K562 (cell line): ENCODE results near the gene LMO3. TPM values are rescaled to one million over a fixed set of nuclear protein-coding genes. Genes with fewer than 3 reads are reported as not detected.
A peak's percentile ranks its signal among the peaks of the same experiment; 100 is the strongest.

Experiments
- ATAC-seq: fragments of 200-7000 bp; cut with Tn5 transposase; 3 replicates; pipeline ENCODE4 v1.9.1; 2020; ENCODE audit warnings: moderate library complexity
- BruUV-seq: library from RNA; stranded (reverse); fragments of 400-500 nt; replicated peaks from 2 replicates; lab custom pipeline; 2021; lab: Mats Ljungman, UMichigan
- CTCF ChIA-PET: fragments of 300-600 bp; formaldehyde crosslinking; extraction: SDS; loops from one replicate; lab custom pipeline; 2021; ENCODE audit warnings: low intra/inter-chr PET ratio; lab: Yijun Ruan, JAX
- POLR2A ChIA-PET: fragments of 300-600, 350-650 bp; sonication (Branson Sonifier 250); formaldehyde crosslinking; extraction: SDS; loops from one replicate; lab custom pipeline; 2021; ENCODE audit warnings: antibody characterized with exemption, inconsistent platforms; lab: Yijun Ruan, JAX
- DNase-seq, 4 experiments: peaks; one replicate each; pipeline versions ENCODE4 v3.0.0 to v3.0.0-alpha.2; 2011 to 2018; ENCODE audit warnings: low spot score in 3 of 4, mixed read lengths in 3 of 4; ENCODE audit errors: extremely low read depth in 1 of 4
- FAIRE-seq: peaks from 2 replicates; lab custom pipeline; 2011; peaks lifted over from hg19 to GRCh38; lab: Jason Lieb, UNC
- H2AFZ ChIP-seq: 2 replicates; pipeline ENCODE4 v1.6.0; 2011; ENCODE audit warnings: low read depth, low read length, control low read depth, inconsistent platforms
- H3K27ac ChIP-seq: fragments of 200-600 bp; 3 replicates; pipeline ENCODE4 v1.8.0; 2011; ENCODE audit warnings: low read depth, mild to moderate bottlenecking, control low read depth, inconsistent platforms, low read length, moderate library complexity, mixed read lengths; ENCODE audit errors: extremely low read depth
- H3K27me3 ChIP-seq, 2 experiments: fragments of 300-600 bp in 1 of 2; 2 replicates in 1 of 2; 3 replicates in 1 of 2; pipeline versions ENCODE4 v1.6.0 to v1.8.0; 2011; ENCODE audit warnings: inconsistent platforms in 2 of 2, low read length in 2 of 2, mild to moderate bottlenecking in 1 of 2, mixed read lengths in 1 of 2, moderate library complexity in 1 of 2; ENCODE audit not compliant: control insufficient read depth in 2 of 2, insufficient read depth in 2 of 2
- H3K36me3 ChIP-seq: fragments of 300-600 bp; 3 replicates; pipeline ENCODE4 v1.8.0; 2011; ENCODE audit warnings: mild to moderate bottlenecking, low read length, inconsistent platforms; ENCODE audit not compliant: control insufficient read depth, insufficient read depth
- H3K4me1 ChIP-seq, 2 experiments: fragments of 200-600 bp in 1 of 2; replicated peaks in 1 of 2; 2 replicates in 1 of 2; 3 replicates in 1 of 2; pipeline versions ENCODE4 v1.5.1 to v1.8.0; 2011; ENCODE audit warnings: inconsistent platforms in 2 of 2, low read length in 2 of 2, mild to moderate bottlenecking in 1 of 2, mixed read lengths in 1 of 2, moderate library complexity in 1 of 2; ENCODE audit not compliant: control insufficient read depth in 2 of 2, insufficient read depth in 2 of 2
- H3K4me2 ChIP-seq: 2 replicates; pipeline ENCODE4 v1.6.1; 2011; ENCODE audit warnings: low read length, control low read depth, inconsistent platforms, mixed read lengths; ENCODE audit not compliant: insufficient read depth
- H3K4me3 ChIP-seq: fragments of 200-600 bp; sonication (generic), shearing (Covaris generic); 2 replicates; pipeline ENCODE4 v1.5.1; 2016; ENCODE audit warnings: control low read depth, inconsistent platforms
- H3K79me2 ChIP-seq: fragments of 200-600 bp; 3 replicates; pipeline ENCODE4 v1.8.0; 2011; ENCODE audit warnings: low read length, inconsistent platforms; ENCODE audit not compliant: control insufficient read depth, insufficient read depth
- H3K9ac ChIP-seq, 2 experiments: 2 replicates each; pipeline versions ENCODE4 v1.6.0 to v1.6.1; 2011; ENCODE audit warnings: low read depth in 2 of 2, low read length in 2 of 2, control low read depth in 1 of 2, inconsistent platforms in 1 of 2, mild to moderate bottlenecking in 1 of 2, mixed read lengths in 1 of 2; ENCODE audit not compliant: insufficient read depth in 1 of 2
- H3K9me1 ChIP-seq: one replicate; pipeline ENCODE4 v1.6.0; 2011; ENCODE audit warnings: inconsistent platforms, mild to moderate bottlenecking, low read length, moderate library complexity; ENCODE audit not compliant: control insufficient read depth, insufficient read depth
- H3K9me3 ChIP-seq: replicated peaks from 2 replicates; pipeline ENCODE4 v1.5.1; 2011; ENCODE audit warnings: low read depth, low read length, inconsistent platforms; ENCODE audit not compliant: control insufficient read depth, insufficient read depth
- H4K20me1 ChIP-seq: replicated peaks from 2 replicates; pipeline ENCODE4 v1.6.1; 2011; ENCODE audit warnings: low read length, inconsistent platforms, mixed read lengths; ENCODE audit not compliant: control insufficient read depth, insufficient read depth
- GABPB1 ChIP-seq: sonication (generic); formaldehyde crosslinking; IDR thresholded peaks from 2 replicates; pipeline ENCODE4 v1.8.0; 2022; ENCODE audit warnings: mild to moderate bottlenecking, missing genetic modification reagents
- HSF4 ChIP-seq: fragments of 250-450 bp; sonication (Bioruptor Pico); IDR thresholded peaks from 2 replicates; pipeline ENCODE4 v2.1.2; 2022; ENCODE audit warnings: mild to moderate bottlenecking, moderate library complexity, borderline replicate concordance
- MAFF ChIP-seq: IDR thresholded peaks from 2 replicates; pipeline ENCODE4 v1.6.1; 2012; ENCODE audit warnings: low read length, improper control_type of control experiment
- MAFG ChIP-seq: fragments of 450-650 bp; conservative IDR thresholded peaks from 2 replicates; pipeline ENCODE4 v1.6.1; 2016; ENCODE audit warnings: missing genetic modification characterization, missing compliant biosample characterization
- NFE2L1 ChIP-seq: fragments of 450-650 bp; IDR thresholded peaks from 2 replicates; pipeline ENCODE4 v1.6.1; 2016; ENCODE audit warnings: missing genetic modification characterization, low read depth, mild to moderate bottlenecking, missing compliant biosample characterization, moderate library complexity, borderline replicate concordance
- SMAD2 ChIP-seq: fragments of 150-350 bp; IDR thresholded peaks from 2 replicates; pipeline ENCODE4 v1.6.1; 2014; ENCODE audit warnings: low read depth, mild to moderate bottlenecking, low read length
- ZNF282 ChIP-seq: sonication (generic); formaldehyde crosslinking; IDR thresholded peaks from 2 replicates; pipeline ENCODE4 v1.8.1; 2023; ENCODE audit warnings: missing genetic modification reagents
- WGBS: fragments of 100-300 bp; shearing (Covaris generic); methylation state at CpG from one replicate; pipeline ENCODE4 v1.1.6; 2016; ENCODE audit warnings: low coverage, mixed read lengths; ENCODE audit not compliant: insufficient coverage; ENCODE audit errors: missing lambda C conversion rate; 5-methylcytosine and 5-hydroxymethylcytosine counted together
- in situ Hi-C: fragments of 300-500 bp; cut with MboI; formaldehyde crosslinking; loops from 4 replicates; pipeline ENCODE4 v1.15.0; 2018; ENCODE audit warnings: inconsistent platforms, mixed read lengths
- intact Hi-C: fragments of 100-400 bp; cut with micrococcal nuclease; formaldehyde crosslinking; loops from 2 replicates; pipeline ENCODE4 v1.14.2; 2022
- polyA plus RNA-seq, 8 experiments: library from polyadenylated mRNA; depleted of rRNA in 4 of 8; stranded (reverse) in 5 of 8; unstranded in 3 of 8; fragments of >200 nt; fragmentation: Nextera tagmentation in 2 of 8; fragmentation: Illumina TruSeq in 1 of 8; extraction: Ambion mirVana in 2 of 8; extraction: Trizol in 1 of 8; gene quantifications; 2 replicates each; pipeline versions ENCODE4 v1.2.1 to v1.2.3, GENCODE V29; 2011 to 2014; ENCODE audit warnings: inconsistent platforms in 1 of 8, missing spikeins in 1 of 8
- total RNA-seq, 7 experiments: library from RNA; depleted of rRNA in 6 of 7; stranded (reverse); fragments of >200 nt in 6 of 7; fragmentation: Illumina TruSeq in 2 of 7; extraction: Trizol in 2 of 7; gene quantifications; 2 replicates each; pipeline versions ENCODE4 v1.2.1 to v1.2.3, GENCODE V29; 2011 to 2021; ENCODE audit warnings: low replicate concordance in 1 of 7
- TF ChIP-seq, protein P1 (sequence below): fragments of 250-450 bp; sonication (Bioruptor Pico); IDR thresholded peaks from 2 replicates; pipeline ENCODE4 v1.8.0; 2022; ENCODE audit warnings: moderate library complexity, mild to moderate bottlenecking, inconsistent platforms

LMO3 gene
- total and polyA plus RNA-seq, 9 of the 15 experiments (the other 6 are each of a cell fraction or from before 2014, with no cell fraction given), result 0.04 to 0.40 (median 0.05) TPM; not detected in 6

DNA sequence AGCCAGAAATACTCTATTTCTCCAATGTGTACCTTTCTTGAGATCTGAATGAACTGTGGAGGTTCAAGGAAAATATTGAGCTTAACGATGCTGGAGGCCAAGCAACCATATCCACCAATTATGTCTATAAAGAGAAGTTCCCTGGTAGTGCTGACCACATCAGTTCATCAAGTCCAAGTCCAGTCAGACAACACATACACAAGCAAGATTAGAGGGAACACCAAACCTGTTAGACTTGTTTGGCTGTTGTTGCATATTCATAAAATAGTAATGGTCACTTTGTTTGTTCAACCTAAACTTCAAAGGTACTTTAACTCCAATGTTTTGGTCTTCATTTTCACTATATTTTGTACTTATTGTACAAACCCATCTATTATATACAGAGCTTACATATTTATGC, 81.6 kb downstream of the LMO3 start:
- no peaks in the 10 kb centered on the region for H3K4me1 ChIP-seq
- DNase-seq, result no peak
- H3K27ac ChIP-seq, result no peak overlapping the region
- no peak overlapping the region for H3K4me3 ChIP-seq
- TF ChIP-seq HSF4 (CRISPR knock-in tag), result no peak
- no peak for TF ChIP-seq MAFF
- TF ChIP-seq ZNF282 (CRISPR knock-in tag), result no peak
- TF ChIP-seq GABPB1, result no peak
- in situ Hi-C loops, result no loop called here
- FAIRE-seq, result no peak
- no peak overlapping the region for H3K4me2 ChIP-seq
- no peaks in the 10 kb centered on the region for H3K9me3 ChIP-seq
- no peak overlapping the region for H2AFZ ChIP-seq
- no TSS peak for BruUV-seq
- ChIA-PET POLR2A (no interaction called here), CTCF (no interaction called here)
- 0% methylated on average over 1 of the region's 1 CpG for WGBS
- no peak overlapping the region for H3K9ac ChIP-seq
- no peaks in the 10 kb centered on the region for H4K20me1 ChIP-seq
- no peak for ATAC-seq
- H3K9me1 ChIP-seq, result no peaks in the 10 kb centered on the region
- H3K27me3 ChIP-seq, result no peaks in the 10 kb centered on the region
- H3K36me3 ChIP-seq, result no peaks in the 10 kb centered on the region
- intact Hi-C loops, result no loop called here
- no peaks in the 10 kb centered on the region for H3K79me2 ChIP-seq

DNA sequence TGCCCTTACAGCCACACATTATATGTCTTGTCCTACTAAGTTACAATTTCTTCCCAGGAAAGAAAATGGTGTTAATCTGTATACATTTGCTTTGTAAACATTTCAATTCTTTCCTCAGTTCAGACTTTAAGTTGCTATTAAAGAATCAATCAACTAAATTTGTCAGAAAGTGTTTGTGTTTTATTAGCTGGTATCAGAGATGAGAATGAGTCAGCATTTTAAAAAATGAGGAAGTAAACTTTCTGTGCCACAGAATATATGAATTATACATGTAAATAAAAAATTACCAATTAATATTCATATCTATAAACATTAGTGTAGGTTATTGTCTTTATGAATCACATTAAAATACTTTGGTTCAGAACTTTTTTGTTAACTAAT, 82.0 kb downstream of the LMO3 start:
- ChIA-PET CTCF (no interaction called here), POLR2A (no interaction called here)
- H3K27me3 ChIP-seq, result no peaks in the 10 kb centered on the region
- H3K79me2 ChIP-seq, result no peaks in the 10 kb centered on the region
- no TSS peak for BruUV-seq
- no peak overlapping the region for H3K27ac ChIP-seq
- no peaks in the 10 kb centered on the region for H3K4me1 ChIP-seq
- H3K9ac ChIP-seq, result no peak overlapping the region
- no peak overlapping the region for H3K4me2 ChIP-seq
- no peak for ATAC-seq
- no peak overlapping the region for H3K4me3 ChIP-seq
- no peak for DNase-seq
- FAIRE-seq, result no peak
- H3K9me3 ChIP-seq, result no peaks in the 10 kb centered on the region
- TF ChIP-seq, protein P1, sequence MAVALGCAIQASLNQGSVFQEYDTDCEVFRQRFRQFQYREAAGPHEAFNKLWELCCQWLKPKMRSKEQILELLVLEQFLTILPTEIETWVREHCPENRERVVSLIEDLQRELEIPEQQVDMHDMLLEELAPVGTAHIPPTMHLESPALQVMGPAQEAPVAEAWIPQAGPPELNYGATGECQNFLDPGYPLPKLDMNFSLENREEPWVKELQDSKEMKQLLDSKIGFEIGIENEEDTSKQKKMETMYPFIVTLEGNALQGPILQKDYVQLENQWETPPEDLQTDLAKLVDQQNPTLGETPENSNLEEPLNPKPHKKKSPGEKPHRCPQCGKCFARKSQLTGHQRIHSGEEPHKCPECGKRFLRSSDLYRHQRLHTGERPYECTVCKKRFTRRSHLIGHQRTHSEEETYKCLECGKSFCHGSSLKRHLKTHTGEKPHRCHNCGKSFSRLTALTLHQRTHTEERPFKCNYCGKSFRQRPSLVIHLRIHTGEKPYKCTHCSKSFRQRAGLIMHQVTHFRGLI (CRISPR knock-in tag), result no peak
- TF ChIP-seq NFE2L1 (tag), result peak; percentile 16; the same call in 1 of the 2 replicates
- no peak for TF ChIP-seq SMAD2
- TF ChIP-seq MAFG, result 0 out of 2 replicates have a peak, but pooled peaks have one; percentile 31
- TF ChIP-seq, all 486 proteins: peak for 2
- Histone ChIP-seq H4K20me1 (no peaks in the 10 kb centered on the region), H3K9me1 (no peaks in the 10 kb centered on the region), H3K36me3 (no peaks in the 10 kb centered on the region), H2AFZ (no peak overlapping the region)
- in situ Hi-C loops, result no loop called here
- intact Hi-C loops, result no loop called here
